Activated CD8-positive, alpha-beta memory T cell treated with anti-CD3 and anti-CD28 coated beads, Interleukin-2, amount 10 ng/mL, durations not matched to agents 7 days and 5 days (primary cell): ENCODE results near the gene TMEM213. TPM values are rescaled to one million over a fixed set of nuclear protein-coding genes. Genes with fewer than 3 reads are reported as not detected.
A peak's percentile ranks its signal among the peaks of the same experiment; 100 is the strongest.

Experiments
- ATAC-seq: fragments of 150-1000 bp; cut with Tn5 transposase; one replicate; pipeline ENCODE4 v1.10.0; 2021; ENCODE audit warnings: moderate library complexity
- CTCF ChIA-PET: fragments of 350-600 bp; sonication (Branson Sonifier 250); formaldehyde crosslinking; loops from one replicate; lab custom pipeline; 2021; ENCODE audit warnings: antibody characterized with exemption; lab: Charles Lee
- DNase-seq: peaks from one replicate; pipeline ENCODE4 v3.0.0-alpha.2; 2020
- H3K27ac Mint-ChIP-seq: one replicate; pipeline ENCODE4 v1.8.0; 2021; ENCODE audit warnings: mild to moderate bottlenecking, mixed read lengths
- H3K27me3 Mint-ChIP-seq: one replicate; pipeline ENCODE4 v1.8.0; 2021; ENCODE audit warnings: mixed read lengths
- H3K36me3 Mint-ChIP-seq: one replicate; pipeline ENCODE4 v1.8.0; 2021; ENCODE audit warnings: mild to moderate bottlenecking, mixed read lengths
- H3K4me1 Mint-ChIP-seq: one replicate; pipeline ENCODE4 v1.8.0; 2021; ENCODE audit warnings: mixed read lengths
- H3K4me3 Mint-ChIP-seq: one replicate; pipeline ENCODE4 v1.8.0; 2021; ENCODE audit warnings: mild to moderate bottlenecking, moderate library complexity, mixed read lengths
- H3K9me3 Mint-ChIP-seq: one replicate; pipeline ENCODE4 v1.8.0; 2022; ENCODE audit warnings: low read depth, mixed read lengths
- total RNA-seq, 2 experiments: library from RNA; stranded (reverse); gene quantifications; one replicate each; pipeline ENCODE4 v1.2.3, GENCODE V29; 2021

TMEM213 gene
- total RNA-seq, 2 experiments from 2014 or later = 0.06 TPM; not detected in 1

DNA sequence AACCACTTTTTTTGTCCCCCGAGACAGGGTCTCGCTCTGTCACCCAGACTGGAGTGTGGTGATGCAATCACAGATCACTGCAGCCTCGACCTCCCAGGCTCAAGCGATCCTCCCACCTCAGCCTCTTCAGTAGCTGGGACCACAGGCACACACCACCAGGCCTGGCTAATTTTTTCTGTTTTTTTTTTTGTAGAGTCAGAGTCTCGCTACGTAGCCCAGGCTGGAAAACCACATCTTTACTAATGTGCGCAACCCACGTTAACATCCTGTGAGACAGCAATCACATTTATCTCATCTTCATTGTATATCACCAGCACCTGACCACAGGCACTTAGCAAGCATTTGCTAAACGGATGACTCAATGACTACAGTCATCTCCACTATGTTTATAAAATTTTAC is 78.0 kb downstream of the TMEM213 start:
- ATAC-seq (peak; percentile 99), DNase-seq (peak; percentile 88)
- H3K27me3 Mint-ChIP-seq = no peaks in the 10 kb centered on the region
- no peaks in the 10 kb centered on the region for H3K9me3 Mint-ChIP-seq
- peaks cover 22% of the 10 kb centered on the region for H3K4me1 Mint-ChIP-seq
- peak overlapping the region; percentile 81 for H3K27ac Mint-ChIP-seq
- peaks cover 3% of the 10 kb centered on the region for H3K36me3 Mint-ChIP-seq
- H3K4me3 Mint-ChIP-seq = no peak overlapping the region
- CTCF ChIA-PET = interaction anchor here (2.7 to 3.1 kb wide), 2 partner anchors 10 to 137 kb away, joined by 7 to 19 read pairs; no protein-coding TSS in a partner anchor

DNA sequence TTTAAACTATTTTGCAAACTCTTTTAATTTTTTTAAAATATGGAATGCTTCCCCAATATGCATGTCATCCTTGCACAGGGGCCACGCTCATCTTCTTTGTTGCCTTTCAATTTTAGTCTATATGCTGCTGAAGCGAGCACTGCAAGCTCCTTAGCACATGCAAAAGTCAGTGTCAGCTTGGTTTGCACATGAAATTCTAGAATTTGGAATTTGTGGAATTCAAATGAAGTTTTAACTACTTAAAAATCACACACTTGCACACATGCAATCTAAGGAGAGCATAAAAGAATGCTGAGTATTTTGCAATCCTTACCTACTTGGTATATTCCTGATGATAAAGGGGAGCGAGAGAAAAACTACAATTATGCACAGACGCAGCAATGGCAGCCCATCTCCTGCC is 78.5 kb downstream of the TMEM213 start:
- H3K36me3 Mint-ChIP-seq = peaks cover 3% of the 10 kb centered on the region
- H3K4me3 Mint-ChIP-seq = no peak overlapping the region
- ATAC-seq = peak; percentile 3
- H3K9me3 Mint-ChIP-seq = no peaks in the 10 kb centered on the region
- no peaks in the 10 kb centered on the region for H3K27me3 Mint-ChIP-seq
- no peak for DNase-seq
- peak overlapping the region; percentile 81 for H3K27ac Mint-ChIP-seq
- CTCF ChIA-PET = interaction anchor here (1.4 to 3.1 kb wide), 3 partner anchors 10 to 138 kb away, joined by 4 to 19 read pairs (median 7); no protein-coding TSS in a partner anchor
- peaks cover 22% of the 10 kb centered on the region for H3K4me1 Mint-ChIP-seq

DNA sequence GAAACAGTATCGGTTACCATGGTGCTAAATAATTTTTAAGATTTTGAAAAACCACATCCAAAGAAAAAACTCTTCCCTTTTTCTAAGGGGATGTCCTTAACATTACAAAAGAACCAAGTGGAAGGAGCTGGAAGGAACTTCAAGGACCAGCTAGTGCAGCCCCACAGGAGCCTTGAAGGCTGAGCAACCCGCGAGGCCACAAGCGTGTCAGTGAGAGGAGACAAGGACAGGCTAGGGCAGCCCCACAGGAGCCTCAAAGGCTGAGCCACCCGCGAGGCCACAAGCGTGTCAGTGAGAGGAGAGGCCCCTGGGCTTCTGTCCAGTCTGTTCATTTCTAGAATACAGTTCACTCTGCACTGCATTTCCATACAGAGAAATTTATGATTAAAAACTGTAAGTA is 80.3 kb downstream of the TMEM213 start:
- CTCF ChIA-PET = interaction anchor here (1.0 to 3.1 kb wide), 5 partner anchors 8 to 876 kb away, joined by 3 to 19 read pairs (median 4); a partner anchor contains a TSS
- no peak overlapping the region for H3K27ac Mint-ChIP-seq
- ATAC-seq (no peak), DNase-seq (no peak)
- no peaks in the 10 kb centered on the region for H3K27me3 Mint-ChIP-seq
- H3K4me1 Mint-ChIP-seq = peaks cover 35% of the 10 kb centered on the region
- H3K9me3 Mint-ChIP-seq = no peaks in the 10 kb centered on the region
- peaks cover 3% of the 10 kb centered on the region for H3K36me3 Mint-ChIP-seq
- no peak overlapping the region for H3K4me3 Mint-ChIP-seq

GRCh38 chr7:138878856-138879255 is 81.1 kb downstream of the TMEM213 start:
- Mint-ChIP-seq H3K9me3 (no peaks in the 10 kb centered on the region), H3K36me3 (peaks cover 3% of the 10 kb centered on the region), H3K4me1 (peaks cover 35% of the 10 kb centered on the region), H3K27me3 (no peaks in the 10 kb centered on the region), H3K4me3 (no peak overlapping the region), H3K27ac (no peak overlapping the region)
- ATAC-seq = no peak
- no peak for DNase-seq
- CTCF ChIA-PET = interaction anchor here (1.3 to 3.1 kb wide), 2 partner anchors 7 to 10 kb away, joined by 4 to 19 read pairs; no protein-coding TSS in a partner anchor

DNA sequence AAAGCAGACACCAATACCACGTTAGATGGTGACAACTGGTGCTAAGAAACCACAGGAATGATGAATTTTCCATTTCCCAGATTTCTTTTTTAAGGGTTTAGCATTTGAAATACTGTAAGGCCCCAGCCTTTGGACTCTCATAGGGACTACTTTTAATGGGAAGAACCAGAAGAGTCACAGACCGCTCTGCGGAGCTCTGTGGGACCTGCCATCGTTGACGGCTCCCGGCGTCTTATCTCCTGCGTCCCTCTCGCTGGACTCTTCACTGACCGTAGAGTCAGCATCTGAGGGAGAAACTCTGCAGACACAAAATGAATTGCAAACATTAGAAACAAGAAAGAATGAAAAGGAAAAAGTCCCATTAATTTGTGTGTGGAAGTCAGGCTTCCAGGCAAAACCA is 81.6 kb downstream of the TMEM213 start:
- H3K27ac Mint-ChIP-seq = no peak overlapping the region
- H3K4me3 Mint-ChIP-seq = no peak overlapping the region
- H3K27me3 Mint-ChIP-seq = no peaks in the 10 kb centered on the region
- CTCF ChIA-PET = interaction anchor here (1.3 kb wide), 1 partner anchor 9 kb away, joined by 4 read pairs; no protein-coding TSS in a partner anchor
- DNase-seq = no peak
- H3K4me1 Mint-ChIP-seq = peaks cover 33% of the 10 kb centered on the region
- ATAC-seq = no peak
- peaks cover 1% of the 10 kb centered on the region for H3K36me3 Mint-ChIP-seq
- no peaks in the 10 kb centered on the region for H3K9me3 Mint-ChIP-seq

GRCh38 chr7:138880881-138881578 is 83.2 kb downstream of the TMEM213 start:
- Mint-ChIP-seq H3K9me3 (no peaks in the 10 kb centered on the region), H3K4me1 (peaks cover 23% of the 10 kb centered on the region), H3K27ac (no peak overlapping the region), H3K27me3 (no peaks in the 10 kb centered on the region), H3K4me3 (no peak overlapping the region), H3K36me3 (no peaks in the 10 kb centered on the region)
- CTCF ChIA-PET = no interaction called here
- ATAC-seq (no peak), DNase-seq (no peak)

GRCh38 chr7:138881579-138882188 is 83.9 kb downstream of the TMEM213 start:
- no peak overlapping the region for H3K4me3 Mint-ChIP-seq
- no peaks in the 10 kb centered on the region for H3K27me3 Mint-ChIP-seq
- no peak for DNase-seq
- H3K9me3 Mint-ChIP-seq = no peaks in the 10 kb centered on the region
- no peak for ATAC-seq
- peaks cover 23% of the 10 kb centered on the region for H3K4me1 Mint-ChIP-seq
- CTCF ChIA-PET = interaction anchor here (0.6 to 1.6 kb wide), 2 partner anchors 128 to 193 kb away, joined by 3 to 4 read pairs; no protein-coding TSS in a partner anchor
- no peaks in the 10 kb centered on the region for H3K36me3 Mint-ChIP-seq
- H3K27ac Mint-ChIP-seq = no peak overlapping the region

DNA sequence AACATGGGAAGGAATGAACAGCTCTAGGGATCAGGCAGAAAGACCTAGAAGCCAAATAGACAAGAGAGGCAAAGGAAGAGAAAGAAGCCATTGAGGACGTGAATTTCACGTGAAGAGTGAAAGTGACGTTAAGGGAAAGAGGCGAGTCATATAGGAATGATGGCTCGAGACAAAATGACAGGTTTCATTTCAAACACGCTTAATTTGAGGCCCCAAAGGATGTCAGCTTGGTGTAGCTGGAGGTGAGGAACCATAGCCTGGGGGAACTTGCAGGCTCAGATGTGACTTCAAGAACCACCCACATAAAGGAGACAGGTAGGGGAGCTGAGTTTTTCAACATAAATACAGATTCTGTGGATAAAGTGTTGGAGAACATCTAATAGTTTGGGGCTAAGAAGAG is 84.5 kb downstream of the TMEM213 start:
- Mint-ChIP-seq H3K4me1 (peaks cover 22% of the 10 kb centered on the region), H3K9me3 (no peaks in the 10 kb centered on the region), H3K36me3 (no peaks in the 10 kb centered on the region), H3K4me3 (no peak overlapping the region), H3K27ac (no peak overlapping the region), H3K27me3 (no peaks in the 10 kb centered on the region)
- CTCF ChIA-PET = interaction anchor here (1.6 kb wide), 1 partner anchor 192 kb away, joined by 3 read pairs; no protein-coding TSS in a partner anchor
- ATAC-seq = peak; percentile 32
- no peak for DNase-seq

DNA sequence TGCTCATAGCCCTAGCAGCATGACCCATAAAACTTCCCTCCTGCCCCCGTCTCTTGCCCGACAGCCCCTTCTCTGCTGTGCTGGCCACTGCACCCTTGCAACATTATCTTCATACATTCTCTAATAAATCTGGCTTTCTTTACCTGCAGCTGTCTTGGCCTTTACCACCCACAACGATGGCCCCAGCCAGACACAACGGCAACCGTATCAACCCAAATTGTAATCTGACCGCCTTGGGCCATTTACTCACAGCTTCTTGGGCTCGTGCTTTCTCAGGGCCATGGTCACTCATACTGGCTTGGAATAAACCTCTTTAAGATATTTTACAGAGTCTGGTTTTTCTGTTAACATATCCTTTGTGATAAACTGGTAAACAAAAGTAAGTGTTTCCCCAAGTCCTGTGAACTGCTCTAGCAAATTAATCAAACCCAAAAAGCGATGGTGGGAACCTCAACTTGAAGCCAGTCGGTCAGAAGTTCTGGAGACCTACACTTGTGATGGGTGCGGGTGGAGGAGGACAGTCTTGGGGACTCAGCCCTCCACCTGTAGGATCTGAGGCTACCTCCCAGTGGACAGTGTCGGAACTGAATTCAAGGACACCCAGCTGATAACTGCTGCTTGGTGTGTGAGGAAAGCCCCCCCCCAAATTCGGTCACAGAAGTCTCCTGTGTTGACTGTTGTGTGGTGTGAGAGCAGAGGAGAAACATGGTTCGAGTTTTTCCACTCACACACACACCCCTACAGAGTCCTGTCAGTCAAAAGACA is 87.8 kb downstream of the TMEM213 start:
- CTCF ChIA-PET = interaction anchor here (1.1 to 2.6 kb wide), 25 partner anchors 8 to 453 kb away, joined by 3 to 33 read pairs (median 7); partner anchors contain the start of gene KIAA1549
- DNase-seq (no peak), ATAC-seq (peak; percentile 11)
- no peak overlapping the region for H3K4me3 Mint-ChIP-seq
- H3K4me1 Mint-ChIP-seq = peaks cover 29% of the 10 kb centered on the region
- H3K9me3 Mint-ChIP-seq = no peaks in the 10 kb centered on the region
- no peaks in the 10 kb centered on the region for H3K36me3 Mint-ChIP-seq
- no peaks in the 10 kb centered on the region for H3K27me3 Mint-ChIP-seq
- no peak overlapping the region for H3K27ac Mint-ChIP-seq

DNA sequence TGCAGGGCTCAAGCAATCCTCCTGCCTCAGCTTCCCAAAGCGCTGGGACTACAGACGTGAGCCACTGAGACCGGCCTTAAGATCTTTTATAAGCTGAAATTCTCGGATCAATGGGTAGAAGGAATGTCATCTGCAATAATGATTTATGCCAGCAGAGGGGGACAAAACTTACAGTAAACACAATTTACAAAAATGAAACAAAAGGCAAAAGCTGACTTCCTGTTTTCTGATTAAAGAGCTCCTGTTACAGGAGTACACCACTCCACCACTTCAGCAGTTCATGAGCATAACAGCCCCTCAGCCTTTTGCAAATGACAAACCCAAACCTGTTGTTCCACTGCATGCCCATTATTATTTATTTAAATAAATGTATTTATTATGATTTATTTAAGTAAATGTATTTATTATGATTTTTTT is 88.7 kb downstream of the TMEM213 start:
- peak; percentile 83 for ATAC-seq
- H3K4me3 Mint-ChIP-seq = peak overlapping the region; percentile 30

GRCh38 chr7:138887085-138887710 is 89.4 kb downstream of the TMEM213 start:
- Mint-ChIP-seq H3K4me3 (no peak overlapping the region), H3K27me3 (no peaks in the 10 kb centered on the region), H3K9me3 (no peaks in the 10 kb centered on the region), H3K4me1 (peaks cover 22% of the 10 kb centered on the region), H3K27ac (peak overlapping the region; percentile 33), H3K36me3 (no peaks in the 10 kb centered on the region)
- DNase-seq (no peak), ATAC-seq (no peak)
- CTCF ChIA-PET = interaction anchor here (0.6 to 2.6 kb wide), 37 partner anchors 9 to 451 kb away, joined by 3 to 33 read pairs (median 5); partner anchors contain the start of gene KIAA1549

More for the DNA sequence above, 88.7 kb downstream of the TMEM213 start:
- Mint-ChIP-seq H3K27me3 (no peaks in the 10 kb centered on the region), H3K36me3 (no peaks in the 10 kb centered on the region), H3K27ac (peak overlapping the region; percentile 85), H3K4me1 (peaks cover 29% of the 10 kb centered on the region), H3K9me3 (no peaks in the 10 kb centered on the region)
- CTCF ChIA-PET = interaction anchor here (0.6 to 2.6 kb wide), 37 partner anchors 9 to 452 kb away, joined by 3 to 33 read pairs (median 5); partner anchors contain the start of gene KIAA1549
- DNase-seq = peak; percentile 54
